Tibial artery (tissue), 4 donors: ENCODE measurements around the gene BLID.

Experiments
- DNase-seq, 2 donors: peaks; one replicate each; pipeline ENCODE4 v3.0.0-alpha.2; 2019
- H3K27ac ChIP-seq, 2 donors: fragments of 200-600 bp; sonication (generic) in 1 of 2; 1 replicate in 1 of 2; 2 replicates in 1 of 2; pipeline ENCODE4 v1.5.1; 2018 to 2019; ENCODE audit warnings: mild to moderate bottlenecking in 1 of 2
- H3K27me3 ChIP-seq, 2 donors: fragments of 200-600 bp; sonication (generic) in 1 of 2; one replicate each; pipeline versions ENCODE4 v1.5.1 to v1.6.0; 2016 to 2019
- H3K36me3 ChIP-seq, 3 donors: fragments of 200-600 bp; sonication (generic) in 2 of 3; one replicate each; pipeline ENCODE4 v1.5.1; 2016 to 2019; ENCODE audit warnings: mild to moderate bottlenecking in 2 of 3
- H3K4me1 ChIP-seq, 4 donors: fragments of 200-600 bp; sonication (generic) in 2 of 4; 1 replicate in 3 of 4; 2 replicates in 1 of 4; pipeline ENCODE4 v1.5.1; 2016 to 2019
- H3K4me3 ChIP-seq, 2 donors: fragments of 200-600 bp; sonication (generic) in 1 of 2; 1 replicate in 1 of 2; 2 replicates in 1 of 2; pipeline ENCODE4 v1.5.1; 2018 to 2019; ENCODE audit warnings: mild to moderate bottlenecking in 2 of 2
- H3K9me3 ChIP-seq, 3 donors: fragments of 200-600 bp; sonication (generic) in 1 of 3; one replicate each; pipeline ENCODE4 v1.5.1; 2016 to 2019
- intact Hi-C: fragments of 100-400 bp; cut with DNase I; formaldehyde crosslinking; loops from one replicate; pipeline ENCODE4 v1.15.0; 2023; ENCODE audit warnings: low total_unique reads
- TF ChIP-seq, protein P1 (sequence below), 2 experiments: fragments of 200-600 bp in 1 of 2; fragments of 450-650 bp in 1 of 2; IDR thresholded peaks; one replicate each; pipeline ENCODE4 v1.5.1; 2017 to 2019; ENCODE audit warnings: antibody characterized with exemption in 2 of 2, mild to moderate bottlenecking in 1 of 2, moderate library complexity in 1 of 2

Gene BLID

DNA sequence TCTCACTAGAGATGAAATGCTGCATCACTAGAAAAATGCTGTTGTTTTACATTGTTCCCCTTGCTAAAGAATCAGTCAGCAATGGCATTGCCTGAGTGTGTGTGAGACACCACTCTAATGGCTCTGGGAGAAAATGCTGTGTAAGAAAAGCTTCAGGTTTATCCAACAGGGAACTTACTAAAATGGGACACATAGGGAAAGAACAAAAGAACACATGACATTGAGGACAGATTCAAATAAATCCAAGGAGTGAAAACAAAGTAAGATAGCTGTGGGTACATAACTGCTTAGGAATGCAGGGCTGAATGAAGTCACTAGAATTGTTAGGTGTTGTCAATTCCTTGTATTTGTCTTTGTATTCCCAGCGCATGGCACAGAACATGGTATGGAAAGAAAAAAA lies 24.2 kb downstream of the BLID start:
- Histone ChIP-seq H3K9me3 (no peaks in the 10 kb centered on the region), H3K27me3 (no peaks in the 10 kb centered on the region), H3K27ac (peak overlapping the region in 1 of 2 donors; percentile 11), H3K36me3 (peaks cover 7 to 34% (median 8%) of the 10 kb centered on the region in 3 donors), H3K4me1 (peaks cover 0 to 55% (median 15%) of the 10 kb centered on the region in 4 donors), H3K4me3 (no peak overlapping the region)
- DNase-seq = no peak
- TF ChIP-seq, protein P1, sequence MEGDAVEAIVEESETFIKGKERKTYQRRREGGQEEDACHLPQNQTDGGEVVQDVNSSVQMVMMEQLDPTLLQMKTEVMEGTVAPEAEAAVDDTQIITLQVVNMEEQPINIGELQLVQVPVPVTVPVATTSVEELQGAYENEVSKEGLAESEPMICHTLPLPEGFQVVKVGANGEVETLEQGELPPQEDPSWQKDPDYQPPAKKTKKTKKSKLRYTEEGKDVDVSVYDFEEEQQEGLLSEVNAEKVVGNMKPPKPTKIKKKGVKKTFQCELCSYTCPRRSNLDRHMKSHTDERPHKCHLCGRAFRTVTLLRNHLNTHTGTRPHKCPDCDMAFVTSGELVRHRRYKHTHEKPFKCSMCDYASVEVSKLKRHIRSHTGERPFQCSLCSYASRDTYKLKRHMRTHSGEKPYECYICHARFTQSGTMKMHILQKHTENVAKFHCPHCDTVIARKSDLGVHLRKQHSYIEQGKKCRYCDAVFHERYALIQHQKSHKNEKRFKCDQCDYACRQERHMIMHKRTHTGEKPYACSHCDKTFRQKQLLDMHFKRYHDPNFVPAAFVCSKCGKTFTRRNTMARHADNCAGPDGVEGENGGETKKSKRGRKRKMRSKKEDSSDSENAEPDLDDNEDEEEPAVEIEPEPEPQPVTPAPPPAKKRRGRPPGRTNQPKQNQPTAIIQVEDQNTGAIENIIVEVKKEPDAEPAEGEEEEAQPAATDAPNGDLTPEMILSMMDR (IDR thresholded peaks at IDR 0.05) = no peak
- intact Hi-C loops = loop anchor here (10.0 kb wide), 1 partner anchor 47 kb away; no protein-coding TSS in a partner anchor

GRCh38 chr11:122089111-122089510 lies 26.9 kb downstream of the BLID start:
- no peak for DNase-seq
- TF ChIP-seq, protein P1 (IDR thresholded peaks at IDR 0.05) = no peak
- peaks cover 7 to 34% (median 8%) of the 10 kb centered on the region in 3 donors for H3K36me3 ChIP-seq
- peaks cover 0 to 67% (median 22%) of the 10 kb centered on the region in 4 donors for H3K4me1 ChIP-seq
- intact Hi-C loops = no loop called here
- no peaks in the 10 kb centered on the region for H3K27me3 ChIP-seq
- no peaks in the 10 kb centered on the region for H3K9me3 ChIP-seq
- peak overlapping the region; percentile 41 to 58 for H3K27ac ChIP-seq
- H3K4me3 ChIP-seq = no peak overlapping the region

- Histone ChIP-seq H3K4me3 (no peak overlapping the region), H3K9me3 (no peaks in the 10 kb centered on the region), H3K27ac (peak overlapping the region in 1 of 2 donors; percentile 48), H3K4me1 (peaks cover 0 to 64% (median 16%) of the 10 kb centered on the region in 4 donors), H3K27me3 (no peaks in the 10 kb centered on the region), H3K36me3 (peaks cover 0 to 15% (median 8%) of the 10 kb centered on the region in 3 donors)
- DNase-seq = no peak
- intact Hi-C loops = no loop called here
- TF ChIP-seq, protein P1 (IDR thresholded peaks at IDR 0.05) = no peak
These were observed 30.3 kb downstream of the BLID start for GRCh38 chr11:122085712-122086111.

DNA sequence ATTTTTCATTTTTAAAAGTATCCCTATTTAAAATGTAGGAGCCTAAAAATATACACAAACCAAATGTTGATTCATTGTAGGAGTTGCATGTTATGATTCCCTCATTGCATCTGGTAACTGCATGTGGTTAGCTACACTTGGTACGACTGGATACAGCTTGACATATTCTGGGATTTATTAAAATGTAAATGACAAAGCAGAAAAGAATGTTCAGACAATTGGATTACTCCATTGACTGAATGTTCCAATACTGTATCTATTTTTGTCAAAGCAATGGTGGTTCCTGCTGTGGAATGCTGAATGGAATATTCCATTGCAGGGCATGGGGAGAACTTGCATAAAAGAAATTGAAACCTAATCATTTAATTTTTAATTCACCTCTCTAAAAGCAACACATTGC lies 30.8 kb downstream of the BLID start:
- peak overlapping the region in 1 of 2 donors; percentile 48 for H3K27ac ChIP-seq
- H3K36me3 ChIP-seq = peaks cover 0 to 11% (median 8%) of the 10 kb centered on the region in 3 donors
- peaks cover 0 to 60% (median 16%) of the 10 kb centered on the region in 4 donors for H3K4me1 ChIP-seq
- intact Hi-C loops = no loop called here
- TF ChIP-seq, protein P1 (IDR thresholded peaks at IDR 0.05) = no peak
- no peak overlapping the region for H3K4me3 ChIP-seq
- no peaks in the 10 kb centered on the region for H3K27me3 ChIP-seq
- H3K9me3 ChIP-seq = no peaks in the 10 kb centered on the region
- no peak for DNase-seq

DNA sequence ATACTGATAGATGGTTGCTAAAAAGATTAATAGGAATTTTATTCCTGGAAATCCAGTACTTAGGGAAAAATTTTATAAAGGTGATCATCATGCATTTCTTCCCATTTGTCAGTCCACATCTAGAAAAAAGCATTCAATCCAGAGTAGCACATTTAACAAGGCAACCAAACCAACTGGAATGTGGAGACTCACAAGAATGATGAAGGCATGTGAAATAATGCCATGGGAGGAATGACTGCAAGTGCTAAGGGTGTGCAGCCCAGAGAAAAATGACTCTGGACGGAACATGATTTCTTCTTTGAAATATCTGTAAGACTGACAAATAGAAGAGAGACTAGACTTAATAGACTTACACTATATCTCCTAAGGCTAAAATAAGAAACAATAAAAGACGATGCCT lies 33.8 kb downstream of the BLID start:
- Histone ChIP-seq H3K27me3 (no peaks in the 10 kb centered on the region), H3K9me3 (no peaks in the 10 kb centered on the region), H3K4me3 (no peak overlapping the region), H3K27ac (no peak overlapping the region), H3K4me1 (peaks cover 0 to 41% (median 7%) of the 10 kb centered on the region in 4 donors), H3K36me3 (no peaks in the 10 kb centered on the region)
- intact Hi-C loops = no loop called here
- TF ChIP-seq, protein P1 (IDR thresholded peaks at IDR 0.05) = no peak
- DNase-seq = no peak

- Histone ChIP-seq H3K4me3 (no peak overlapping the region), H3K4me1 (peaks cover 0 to 38% (median 7%) of the 10 kb centered on the region in 4 donors), H3K27ac (no peak overlapping the region), H3K36me3 (no peaks in the 10 kb centered on the region), H3K27me3 (no peaks in the 10 kb centered on the region), H3K9me3 (no peaks in the 10 kb centered on the region)
- TF ChIP-seq, protein P1 (IDR thresholded peaks at IDR 0.05) = no peak
- intact Hi-C loops = no loop called here
- no peak for DNase-seq
These were observed 34.9 kb downstream of the BLID start for GRCh38 chr11:122081073-122081472.
